Ascending aorta (tissue), 2 donors: Measurements from ENCODE around the gene DNASE2B. TPM values are rescaled to one million over a fixed set of nuclear protein-coding genes. Genes with fewer than 3 reads are reported as not detected.

Source experiments
- DNase-seq, 2 donors: peaks; one replicate each; pipeline ENCODE4 v3.0.0-alpha.2; 2019; ENCODE audit warnings: low spot score in 2 of 2
- H3K27ac ChIP-seq, 2 donors: fragments of 200-600 bp; sonication (generic); one replicate each; pipeline ENCODE4 v1.5.1; 2016 to 2017; ENCODE audit warnings: mild to moderate bottlenecking in 1 of 2
- H3K27me3 ChIP-seq: fragments of 200-600 bp; sonication (generic); one replicate; pipeline ENCODE4 v1.5.1; 2017
- H3K36me3 ChIP-seq, 2 donors: fragments of 200-600 bp; sonication (generic); one replicate each; pipeline ENCODE4 v1.5.1; 2016
- H3K4me1 ChIP-seq, 2 donors: fragments of 200-600 bp; sonication (generic); one replicate each; pipeline ENCODE4 v1.5.1; 2016 to 2017; ENCODE audit warnings: mild to moderate bottlenecking in 1 of 2
- H3K4me3 ChIP-seq, 2 donors: fragments of 200-600 bp; sonication (generic); one replicate each; pipeline ENCODE4 v1.5.1; 2016 to 2017; ENCODE audit warnings: mild to moderate bottlenecking in 1 of 2
- H3K9me3 ChIP-seq, 2 donors: fragments of 200-600 bp; sonication (generic); one replicate each; pipeline ENCODE4 v1.5.1; 2016
- CTCF ChIP-seq, 3 experiments: fragments of 200-600 bp in 2 of 3; fragments of 450-650 bp in 1 of 3; sonication (generic) in 2 of 3; IDR thresholded peaks; one replicate each; pipeline ENCODE4 v1.5.1; 2016 to 2019; ENCODE audit warnings: antibody characterized with exemption in 3 of 3, mild to moderate bottlenecking in 1 of 3, moderate library complexity in 1 of 3
- intact Hi-C: fragments of 100-400 bp; cut with DNase I; formaldehyde crosslinking; loops from one replicate; pipeline ENCODE4 v1.15.1; 2023
- total RNA-seq: library from RNA; depleted of rRNA; stranded (reverse); fragments of >200 nt; gene quantifications from one replicate; pipeline ENCODE4 v1.1.0, GENCODE V29; 2016

Gene DNASE2B, protein sequence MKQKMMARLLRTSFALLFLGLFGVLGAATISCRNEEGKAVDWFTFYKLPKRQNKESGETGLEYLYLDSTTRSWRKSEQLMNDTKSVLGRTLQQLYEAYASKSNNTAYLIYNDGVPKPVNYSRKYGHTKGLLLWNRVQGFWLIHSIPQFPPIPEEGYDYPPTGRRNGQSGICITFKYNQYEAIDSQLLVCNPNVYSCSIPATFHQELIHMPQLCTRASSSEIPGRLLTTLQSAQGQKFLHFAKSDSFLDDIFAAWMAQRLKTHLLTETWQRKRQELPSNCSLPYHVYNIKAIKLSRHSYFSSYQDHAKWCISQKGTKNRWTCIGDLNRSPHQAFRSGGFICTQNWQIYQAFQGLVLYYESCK
- total RNA-seq: not detected

DNA sequence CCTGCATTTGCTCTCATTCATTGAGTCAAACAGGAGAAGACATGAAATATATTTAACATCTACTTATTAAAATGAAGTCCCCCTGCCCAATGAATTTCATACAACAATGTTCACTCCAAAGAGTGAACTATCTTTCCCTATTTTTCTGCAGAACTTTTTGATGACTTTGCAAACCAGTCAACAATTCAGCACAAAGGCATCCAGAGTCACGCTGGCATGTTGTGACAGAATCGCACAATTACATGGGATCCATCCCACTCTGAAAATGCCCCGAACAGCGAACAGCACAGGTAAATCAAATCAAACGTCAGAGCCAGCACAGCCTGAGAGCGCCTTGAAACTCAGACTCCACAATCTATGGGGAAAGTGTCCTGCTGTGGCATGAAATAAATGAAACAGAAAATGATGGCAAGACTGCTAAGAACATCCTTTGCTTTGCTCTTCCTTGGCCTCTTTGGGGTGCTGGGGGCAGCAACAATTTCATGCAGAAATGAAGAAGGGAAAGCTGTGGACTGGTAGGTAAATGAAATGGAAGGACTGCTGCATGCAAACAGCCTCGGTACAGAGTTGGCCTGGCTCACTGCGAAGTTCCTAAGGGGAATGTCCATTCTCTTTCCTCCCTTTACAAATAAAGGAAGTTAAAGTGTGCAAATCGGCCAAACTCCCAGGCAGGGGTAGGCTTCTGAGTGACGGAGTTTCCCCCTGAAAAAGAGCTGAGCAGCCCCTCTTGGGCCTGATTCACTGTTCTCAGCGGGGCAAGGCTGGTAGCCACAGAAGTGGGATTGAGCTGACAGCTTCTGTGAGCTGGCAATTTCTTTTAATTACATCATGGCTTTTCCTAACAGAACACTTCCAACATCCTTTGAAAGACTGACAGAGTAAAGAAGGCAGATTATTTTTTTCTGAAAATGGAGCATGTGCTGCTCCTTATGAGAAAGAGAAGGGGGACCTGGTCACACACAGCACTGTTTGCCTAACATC lies at the start of gene DNASE2B:
TSS of gene DNASE2B (plus strand) at position 310 of the 981 bp plus-strand sequence. CDS start at position 391, 81 bp downstream.
- DNase-seq: no peak
- Histone ChIP-seq H3K9me3 (no peaks in the 10 kb centered on the region), H3K27me3 (no peaks in the 10 kb centered on the region), H3K27ac (no peak within 1 kb of the TSS), H3K4me3 (no peak within 1 kb of the TSS), H3K4me1 (no peaks in the 10 kb centered on the region), H3K36me3 (no peaks in the 10 kb centered on the region)
- no peak for TF ChIP-seq CTCF (IDR thresholded peaks at IDR 0.05)
- intact Hi-C loops: no loop called here

GRCh38 chr1:84348759-84349158 lies 49.5 kb upstream of the DNASE2B start:
- H3K36me3 ChIP-seq: no peaks in the 10 kb centered on the region
- H3K27ac ChIP-seq: no peak overlapping the region
- intact Hi-C loops: no loop called here
- H3K27me3 ChIP-seq: no peaks in the 10 kb centered on the region
- no peak for TF ChIP-seq CTCF (IDR thresholded peaks at IDR 0.05)
- no peak for DNase-seq
- H3K9me3 ChIP-seq: no peaks in the 10 kb centered on the region
- no peak overlapping the region for H3K4me3 ChIP-seq
- H3K4me1 ChIP-seq: no peaks in the 10 kb centered on the region

DNA sequence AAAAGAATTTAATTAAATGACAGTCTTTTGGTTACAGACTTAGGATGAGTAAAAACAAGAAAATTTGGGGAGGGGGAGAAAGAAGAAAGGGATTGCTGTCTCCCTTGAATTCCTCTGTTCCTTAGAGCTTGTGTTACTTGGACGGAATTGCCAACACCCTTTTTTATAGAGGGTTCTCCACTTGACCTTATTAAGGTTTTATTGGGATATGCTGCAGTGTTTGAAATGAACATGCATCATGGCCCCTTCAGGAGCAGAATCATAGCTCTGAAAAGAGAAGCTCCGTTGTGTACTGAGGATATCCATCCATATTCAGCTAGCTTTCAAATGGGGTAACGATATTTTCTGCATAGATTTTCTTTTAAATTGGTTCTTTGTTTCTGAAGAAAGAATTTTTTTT lies 48.2 kb upstream of the DNASE2B start:
- Histone ChIP-seq H3K9me3 (no peaks in the 10 kb centered on the region), H3K27me3 (no peaks in the 10 kb centered on the region), H3K27ac (no peak overlapping the region), H3K4me3 (no peak overlapping the region), H3K4me1 (no peaks in the 10 kb centered on the region), H3K36me3 (no peaks in the 10 kb centered on the region)
- TF ChIP-seq CTCF (IDR thresholded peaks at IDR 0.05): no peak
- no peak for DNase-seq
- intact Hi-C loops: no loop called here

DNA sequence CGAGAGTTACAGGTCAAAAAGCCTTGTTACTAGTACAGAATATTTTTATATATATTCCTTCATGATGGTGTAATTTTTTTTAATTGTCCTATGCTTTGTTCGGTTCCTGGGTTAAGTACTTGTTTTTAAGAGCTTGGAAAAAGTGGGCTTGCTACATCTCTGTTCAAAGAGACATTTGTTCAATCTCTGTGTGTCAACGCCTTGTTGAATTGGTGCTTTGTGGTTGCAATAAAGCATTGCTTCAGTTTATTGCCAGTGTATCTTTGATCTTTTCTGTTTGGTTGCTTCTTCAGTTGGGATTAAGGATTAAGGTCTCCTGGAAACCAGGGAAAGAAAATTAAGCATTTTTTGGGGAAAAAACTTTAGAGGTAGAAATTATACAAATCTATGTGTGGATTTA lies 47.7 kb upstream of the DNASE2B start:
- Histone ChIP-seq H3K9me3 (no peaks in the 10 kb centered on the region), H3K4me1 (no peaks in the 10 kb centered on the region), H3K36me3 (no peaks in the 10 kb centered on the region), H3K27me3 (no peaks in the 10 kb centered on the region), H3K27ac (no peak overlapping the region), H3K4me3 (no peak overlapping the region)
- no peak for TF ChIP-seq CTCF (IDR thresholded peaks at IDR 0.05)
- DNase-seq: no peak
- intact Hi-C loops: no loop called here

DNA sequence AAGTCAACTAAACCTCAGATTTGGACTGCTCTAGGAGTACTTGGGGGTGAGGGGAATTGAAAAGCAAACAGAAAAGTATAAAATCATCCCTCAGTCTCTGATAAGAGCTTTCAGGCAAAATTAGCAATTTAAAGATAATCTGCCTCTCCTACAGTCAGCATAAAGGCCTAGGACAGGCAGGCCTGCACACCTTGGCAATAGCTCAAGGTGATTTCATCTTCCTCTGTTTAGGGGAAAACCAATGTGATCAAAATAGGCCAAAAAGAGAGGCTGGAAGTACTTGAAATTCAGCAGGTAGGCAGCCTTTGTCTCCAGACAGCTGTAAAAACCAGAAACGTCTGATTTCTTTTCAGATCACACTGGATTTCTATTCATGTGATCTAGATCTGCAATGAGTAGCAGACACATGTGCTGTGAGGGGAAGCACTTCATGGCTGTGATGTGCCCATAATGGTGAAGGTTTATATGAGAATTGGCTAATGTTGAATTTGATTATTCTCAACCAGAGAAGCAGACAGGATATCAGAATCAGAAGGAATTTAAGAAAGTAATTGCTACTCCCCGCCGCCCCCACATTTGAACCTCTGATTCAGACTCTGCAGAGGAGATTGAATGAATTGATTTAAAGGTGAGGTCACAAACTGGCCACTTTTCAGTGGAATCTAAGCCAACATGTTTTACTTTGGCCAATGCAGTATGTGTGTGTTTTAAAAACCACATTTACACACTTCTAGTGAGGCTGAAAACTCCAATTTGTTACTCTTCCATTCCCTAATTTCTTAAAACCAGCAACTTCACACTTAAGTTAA lies 45.8 kb upstream of the DNASE2B start:
- no peaks in the 10 kb centered on the region for H3K36me3 ChIP-seq
- no peak for DNase-seq
- intact Hi-C loops: no loop called here
- no peaks in the 10 kb centered on the region for H3K9me3 ChIP-seq
- H3K27ac ChIP-seq: no peak overlapping the region
- no peak overlapping the region for H3K4me3 ChIP-seq
- no peaks in the 10 kb centered on the region for H3K27me3 ChIP-seq
- no peak for TF ChIP-seq CTCF (IDR thresholded peaks at IDR 0.05)
- no peaks in the 10 kb centered on the region for H3K4me1 ChIP-seq
